SK-N-SH (cell line): ENCODE results near the gene TLR2.

ENCODE experiments used
- CTCF ChIP-seq: fragments of 200-600 bp; sonication (generic); IDR thresholded peaks from 2 replicates; pipeline ENCODE4 v1.6.1; 2017; ENCODE audit warnings: antibody characterized with exemption, mild to moderate bottlenecking, moderate library complexity
- EP300 ChIP-seq, 2 experiments: IDR thresholded peaks; 2 replicates each; pipeline versions ENCODE4 v1.4.0 to v1.6.1; 2012; ENCODE audit warnings: borderline replicate concordance in 1 of 2, low read depth in 1 of 2, low read length in 1 of 2
- EZH2phosphoT487 ChIP-seq: fragments of 200-600 bp; sonication (generic); IDR thresholded peaks from 2 replicates; pipeline ENCODE4 v1.6.1; 2017; ENCODE audit warnings: low read depth, mixed run types, mild to moderate bottlenecking, antibody characterized with exemption, moderate library complexity, borderline replicate concordance
- MXI1 ChIP-seq: IDR thresholded peaks from 2 replicates; pipeline ENCODE4 v1.6.1; 2012; ENCODE audit warnings: mild to moderate bottlenecking, low read depth, low read length, improper control_type of control experiment
- TAF1 ChIP-seq: IDR thresholded peaks from 2 replicates; pipeline ENCODE4 v1.6.1; 2012; ENCODE audit warnings: low read depth, mild to moderate bottlenecking, low read length, moderate library complexity, borderline replicate concordance
- YY1 ChIP-seq: IDR thresholded peaks from 2 replicates; pipeline ENCODE4 v1.4.0; 2012; ENCODE audit warnings: low read depth, mild to moderate bottlenecking

DNA sequence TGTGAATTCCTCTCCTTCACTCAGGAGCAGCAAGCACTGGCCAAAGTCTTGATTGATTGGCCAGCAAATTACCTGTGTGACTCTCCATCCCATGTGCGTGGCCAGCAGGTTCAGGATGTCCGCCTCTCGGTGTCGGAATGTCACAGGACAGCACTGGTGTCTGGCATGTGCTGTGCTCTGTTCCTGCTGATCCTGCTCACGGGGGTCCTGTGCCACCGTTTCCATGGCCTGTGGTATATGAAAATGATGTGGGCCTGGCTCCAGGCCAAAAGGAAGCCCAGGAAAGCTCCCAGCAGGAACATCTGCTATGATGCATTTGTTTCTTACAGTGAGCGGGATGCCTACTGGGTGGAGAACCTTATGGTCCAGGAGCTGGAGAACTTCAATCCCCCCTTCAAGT lies 20.4 kb downstream of the TLR2 start:
- TF ChIP-seq CTCF, result no peak
- TF ChIP-seq TAF1, result no peak
- TF ChIP-seq MXI1, result no peak
- no peak for TF ChIP-seq YY1
- no peak for TF ChIP-seq EP300 (IDR thresholded peaks at IDR 0.05; ENCODE audit: borderline replicate concordance in 1 of 2, low read depth in 1 of 2, low read length in 1 of 2)
- TF ChIP-seq EZH2phosphoT487, result no peak
